Measurements from ENCODE around the gene LAMA3. TPM values are rescaled to one million over a fixed set of nuclear protein-coding genes. Genes with fewer than 3 reads are reported as not detected.
A peak's percentile ranks its signal among the peaks of the same experiment; 100 is the strongest.

The LAMA3 gene
- total RNA-seq, 2 experiments from 2014 or later: 0.05 to 0.18 TPM

DNA sequence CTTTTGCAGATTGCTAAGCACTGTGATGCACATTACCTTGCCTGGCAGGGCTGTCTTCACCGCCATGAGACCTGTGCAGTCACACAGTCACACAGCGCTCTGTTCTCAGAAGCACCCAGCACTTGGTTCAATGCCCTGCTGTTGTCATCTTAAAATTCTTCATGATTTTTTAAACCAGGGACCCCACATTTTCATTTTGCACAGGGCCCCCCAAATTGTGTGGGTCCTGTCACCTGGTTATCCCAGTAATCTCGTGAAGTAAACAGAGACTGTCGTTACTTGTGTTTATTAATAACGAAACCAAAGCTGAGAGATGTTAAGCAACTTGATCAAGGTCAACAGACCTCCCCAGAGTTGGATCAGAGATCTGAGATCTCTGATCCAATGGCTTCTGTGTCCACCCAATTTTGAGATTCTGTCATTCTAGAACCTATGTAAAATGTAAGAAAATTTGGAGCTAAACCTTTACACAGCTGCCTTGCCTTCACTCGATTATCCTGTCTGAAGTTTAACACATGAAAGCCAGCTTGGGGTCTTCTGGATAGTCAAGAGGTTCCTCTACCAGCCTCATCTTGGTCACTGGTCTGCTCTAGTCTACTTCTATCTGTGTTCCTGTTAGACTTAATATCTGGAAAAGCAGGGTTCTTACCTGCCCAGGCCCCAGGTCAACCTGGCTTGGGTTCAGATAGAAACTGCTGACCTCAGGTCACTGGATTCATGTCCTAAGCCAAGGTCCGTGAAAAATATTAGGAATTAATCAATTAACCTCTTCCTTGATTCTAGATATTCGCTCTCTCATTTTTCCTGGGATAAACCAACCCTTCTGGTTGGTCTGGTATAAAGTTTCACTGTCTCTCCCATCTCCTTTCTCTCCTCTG, 311.6 kb downstream of the LAMA3 start:
- ChIA-PET POLR2A (interaction anchor here (0.8 to 7.2 kb wide), 11 partner anchors 9 to 115 kb away, joined by 3 to 86 read pairs (median 5); partner anchors contain the start of gene TTC39C), CTCF (interaction anchor here (1.1 to 1.3 kb wide), 2 partner anchors 9 to 82 kb away, joined by 3 to 5 read pairs; no protein-coding TSS in a partner anchor)
- Mint-ChIP-seq H3K27me3 (no peaks in the 10 kb centered on the region), H3K4me1 (peaks cover 66% of the 10 kb centered on the region), H3K9me3 (no peaks in the 10 kb centered on the region), H3K27ac (peak overlapping the region; percentile 85), H3K4me3 (peak overlapping the region; percentile 51), H3K36me3 (ENCODE audit: low read depth) (peaks cover 11% of the 10 kb centered on the region)
- no peak for DNase-seq

DNA sequence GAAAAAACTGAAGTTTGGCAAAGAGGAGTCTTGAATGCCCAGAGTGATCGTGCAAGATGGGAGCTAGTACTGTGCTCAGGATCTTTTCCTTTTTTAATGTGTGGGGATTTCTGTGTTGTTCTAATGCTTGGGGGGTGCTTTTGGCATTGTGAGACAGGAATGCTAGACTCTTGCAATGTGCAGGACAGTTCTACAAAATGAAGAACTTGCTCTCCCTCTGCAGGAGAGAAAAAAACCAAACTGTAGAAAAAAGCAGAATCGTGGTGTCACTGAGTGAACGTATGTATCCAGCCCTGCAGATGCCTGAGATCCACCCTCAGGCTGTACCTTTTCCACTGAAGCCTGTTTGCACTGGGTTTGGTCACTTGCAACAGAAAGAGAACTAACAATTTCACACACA, 313.2 kb downstream of the LAMA3 start:
- DNase-seq: no peak
- H3K4me1 Mint-ChIP-seq: peaks cover 68% of the 10 kb centered on the region
- no peaks in the 10 kb centered on the region for H3K9me3 Mint-ChIP-seq
- H3K27ac Mint-ChIP-seq: peak overlapping the region; percentile 67
- peak overlapping the region; percentile 32 for H3K4me3 Mint-ChIP-seq
- ChIA-PET CTCF (no interaction called here), POLR2A (interaction anchor here (7.2 kb wide), 1 partner anchor 10 kb away, joined by 86 read pairs; the partner anchor contains the start of gene TTC39C)
- peaks cover 11% of the 10 kb centered on the region for H3K36me3 Mint-ChIP-seq (ENCODE audit: low read depth)
- no peaks in the 10 kb centered on the region for H3K27me3 Mint-ChIP-seq

DNA sequence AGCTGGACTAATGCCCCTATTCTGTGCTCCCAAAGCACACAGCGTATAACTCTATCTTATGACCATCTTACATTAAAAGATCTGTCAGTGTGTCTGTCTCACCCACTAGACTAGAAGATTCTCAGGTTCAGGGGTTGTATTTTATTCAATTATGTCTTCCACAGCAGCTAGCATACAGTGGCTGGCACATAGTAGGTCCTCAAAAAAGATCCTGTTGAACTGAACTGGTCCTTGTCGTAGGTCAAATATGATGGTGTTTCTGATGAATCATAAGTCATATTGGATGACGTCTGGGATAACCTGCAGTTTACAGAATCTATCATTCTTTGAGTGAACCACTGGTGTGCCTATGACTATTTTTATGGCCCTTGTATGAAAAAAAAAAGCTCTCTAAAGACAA, 314.0 kb downstream of the LAMA3 start:
- no peak overlapping the region for H3K4me3 Mint-ChIP-seq
- H3K9me3 Mint-ChIP-seq: no peaks in the 10 kb centered on the region
- H3K36me3 Mint-ChIP-seq (ENCODE audit: low read depth): peaks cover 11% of the 10 kb centered on the region
- H3K4me1 Mint-ChIP-seq: peaks cover 71% of the 10 kb centered on the region
- POLR2A ChIA-PET: interaction anchor here (7.2 kb wide), 1 partner anchor 10 kb away, joined by 86 read pairs; the partner anchor contains the start of gene TTC39C
- no peak for DNase-seq
- CTCF ChIA-PET: no interaction called here
- H3K27me3 Mint-ChIP-seq: no peaks in the 10 kb centered on the region
- no peak overlapping the region for H3K27ac Mint-ChIP-seq

DNA sequence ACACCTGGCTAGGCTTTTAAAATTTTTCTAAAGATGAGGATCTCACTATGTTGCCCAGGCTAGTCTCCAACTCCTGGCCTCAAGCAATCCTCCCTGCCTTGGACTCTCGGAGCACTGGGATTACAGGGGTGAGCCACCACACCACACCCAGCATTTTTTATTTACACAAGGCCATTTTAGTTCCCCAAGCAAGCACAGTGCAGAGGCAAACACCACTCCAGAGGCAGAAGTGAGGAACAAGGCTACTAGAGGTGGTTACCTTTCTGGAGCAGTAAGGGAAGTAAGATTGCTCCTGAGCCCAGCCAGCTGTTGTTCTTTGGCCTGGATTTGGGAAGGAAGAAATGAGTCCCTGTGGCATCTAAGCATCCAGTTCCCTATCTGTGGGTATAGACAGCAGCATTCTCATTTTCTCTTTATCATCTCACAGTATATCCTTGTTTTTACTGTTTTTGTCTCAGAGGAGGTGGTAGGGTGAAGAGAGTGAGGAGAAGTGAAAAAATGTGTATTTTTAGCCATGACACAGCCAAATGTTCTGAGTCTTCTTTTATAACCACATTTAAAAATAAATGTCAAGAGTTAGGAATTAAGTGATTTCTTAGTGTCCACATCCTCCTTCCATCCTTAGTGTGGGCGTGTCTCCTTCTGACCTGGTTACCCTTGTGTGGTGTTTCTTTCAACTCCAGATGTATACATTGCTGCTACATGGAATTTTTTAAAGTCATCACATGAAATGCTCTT, 314.8 kb downstream of the LAMA3 start:
- no peak for DNase-seq
- Mint-ChIP-seq H3K27ac (peak overlapping the region; percentile 29), H3K4me3 (no peak overlapping the region), H3K27me3 (no peaks in the 10 kb centered on the region), H3K9me3 (no peaks in the 10 kb centered on the region), H3K4me1 (peaks cover 73% of the 10 kb centered on the region), H3K36me3 (ENCODE audit: low read depth) (peaks cover 11% of the 10 kb centered on the region)
- ChIA-PET CTCF (no interaction called here), POLR2A (interaction anchor here (7.2 kb wide), 1 partner anchor 9 kb away, joined by 86 read pairs; the partner anchor contains the start of gene TTC39C)

Other genes starting within 250 kb of the LAMA3 start
- 10 to 100 TPM; 68.3 to 74.8 TPM for gene RIOK3, start 236.2 kb upstream of the LAMA3 start, total RNA-seq
- gene RMC1, start 185.9 kb upstream of the LAMA3 start, total RNA-seq: 10 to 100 TPM; 54.9 to 55.9 TPM
- 10 to 100 TPM; 39.8 to 44.8 TPM for gene NPC1, start 102.9 kb upstream of the LAMA3 start, total RNA-seq
- not detected for gene ANKRD29, start 26.5 kb upstream of the LAMA3 start, total RNA-seq

Measured in activated CD4-positive, alpha-beta memory T cell treated with anti-CD3 and anti-CD28 coated beads, Interleukin-2, amount 10 ng/mL, durations not matched to agents 7 days and 5 days (primary cell).